Kidney epithelial cell (primary cell): ENCODE measurements around the gene HYCC1. TPM values are rescaled to one million over a fixed set of nuclear protein-coding genes. Genes with fewer than 3 reads are reported as not detected.
"Not testable (repeated sequence)": the region's sequence is repeated elsewhere in the genome, so short reads cannot be mapped to it uniquely, and the experiment has no call there.

Source experiments
- DNase-seq: peaks from one replicate; pipeline ENCODE4 v3.0.0-alpha.2; 2010; ENCODE audit warnings: low read depth
- H3K27me3 ChIP-seq: 2 replicates; pipeline ENCODE4 v1.6.0; 2011; ENCODE audit warnings: low read length; ENCODE audit not compliant: control insufficient read depth, insufficient read depth
- H3K36me3 ChIP-seq: 2 replicates; pipeline ENCODE4 v1.5.1; 2011; ENCODE audit warnings: low read length; ENCODE audit not compliant: control insufficient read depth, insufficient read depth
- H3K4me3 ChIP-seq: 2 replicates; pipeline ENCODE4 v1.5.1; 2011; ENCODE audit warnings: low read depth, mild to moderate bottlenecking, control low read depth, low read length
- total RNA-seq: library from RNA; depleted of rRNA; stranded (reverse); fragments of >200 nt; gene quantifications from 2 replicates; pipeline ENCODE4 v1.2.3, GENCODE V29; 2015
- TF ChIP-seq, protein P1 (sequence below): IDR thresholded peaks from 2 replicates; pipeline ENCODE4 v1.5.1; 2011; ENCODE audit warnings: mild to moderate bottlenecking, moderate library complexity, low read length, control low read depth, inconsistent platforms; ENCODE audit not compliant: insufficient read depth, poor library complexity, severe bottlenecking

Gene HYCC1
- total RNA-seq, 1 donor from 2014 or later = 29.9 TPM

DNA sequence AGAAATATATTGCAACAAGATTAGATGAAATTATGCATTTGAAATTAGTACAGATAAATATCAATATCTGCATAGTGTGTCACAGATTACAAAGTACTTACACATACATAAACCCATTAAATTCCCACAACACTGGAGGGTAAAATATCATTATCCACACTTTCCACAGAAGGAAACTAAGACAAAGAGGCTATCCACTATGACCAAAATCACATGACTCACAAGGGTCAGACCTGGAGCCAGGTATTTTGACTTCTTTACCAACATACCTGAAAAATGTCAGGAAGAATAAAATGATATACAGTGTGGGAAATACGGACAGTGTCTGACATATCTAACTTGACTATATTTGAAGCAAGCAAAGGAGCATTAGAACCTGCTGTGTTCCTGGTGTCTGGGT, 34.1 kb downstream of the HYCC1 start:
- H3K36me3 ChIP-seq = no peaks in the 10 kb centered on the region
- no peak overlapping the region for H3K4me3 ChIP-seq
- no peak for DNase-seq
- TF ChIP-seq, protein P1, sequence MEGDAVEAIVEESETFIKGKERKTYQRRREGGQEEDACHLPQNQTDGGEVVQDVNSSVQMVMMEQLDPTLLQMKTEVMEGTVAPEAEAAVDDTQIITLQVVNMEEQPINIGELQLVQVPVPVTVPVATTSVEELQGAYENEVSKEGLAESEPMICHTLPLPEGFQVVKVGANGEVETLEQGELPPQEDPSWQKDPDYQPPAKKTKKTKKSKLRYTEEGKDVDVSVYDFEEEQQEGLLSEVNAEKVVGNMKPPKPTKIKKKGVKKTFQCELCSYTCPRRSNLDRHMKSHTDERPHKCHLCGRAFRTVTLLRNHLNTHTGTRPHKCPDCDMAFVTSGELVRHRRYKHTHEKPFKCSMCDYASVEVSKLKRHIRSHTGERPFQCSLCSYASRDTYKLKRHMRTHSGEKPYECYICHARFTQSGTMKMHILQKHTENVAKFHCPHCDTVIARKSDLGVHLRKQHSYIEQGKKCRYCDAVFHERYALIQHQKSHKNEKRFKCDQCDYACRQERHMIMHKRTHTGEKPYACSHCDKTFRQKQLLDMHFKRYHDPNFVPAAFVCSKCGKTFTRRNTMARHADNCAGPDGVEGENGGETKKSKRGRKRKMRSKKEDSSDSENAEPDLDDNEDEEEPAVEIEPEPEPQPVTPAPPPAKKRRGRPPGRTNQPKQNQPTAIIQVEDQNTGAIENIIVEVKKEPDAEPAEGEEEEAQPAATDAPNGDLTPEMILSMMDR = no peak
- no peaks in the 10 kb centered on the region for H3K27me3 ChIP-seq

DNA sequence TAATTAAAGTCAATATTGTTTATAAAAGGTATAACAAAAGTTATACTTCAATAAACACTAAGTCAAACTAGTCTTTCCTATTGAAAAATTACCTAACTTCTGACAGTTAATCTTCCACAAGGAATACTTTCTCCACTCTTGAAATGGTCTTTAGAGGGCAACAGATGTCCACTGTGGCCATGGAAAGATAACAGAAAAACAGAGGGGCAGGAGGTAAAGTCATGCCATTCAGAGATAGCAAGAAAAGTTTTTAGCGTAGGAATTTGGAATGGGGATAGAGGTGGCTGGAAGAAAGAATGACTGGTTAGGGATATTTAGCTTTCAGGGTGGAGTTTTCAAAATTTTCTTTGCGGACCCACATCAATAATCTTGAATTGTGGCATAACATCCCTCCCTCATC, 34.7 kb downstream of the HYCC1 start:
- Histone ChIP-seq H3K36me3 (no peaks in the 10 kb centered on the region), H3K4me3 (no peak overlapping the region), H3K27me3 (no peaks in the 10 kb centered on the region)
- TF ChIP-seq, protein P1 = no peak
- no peak for DNase-seq

DNA sequence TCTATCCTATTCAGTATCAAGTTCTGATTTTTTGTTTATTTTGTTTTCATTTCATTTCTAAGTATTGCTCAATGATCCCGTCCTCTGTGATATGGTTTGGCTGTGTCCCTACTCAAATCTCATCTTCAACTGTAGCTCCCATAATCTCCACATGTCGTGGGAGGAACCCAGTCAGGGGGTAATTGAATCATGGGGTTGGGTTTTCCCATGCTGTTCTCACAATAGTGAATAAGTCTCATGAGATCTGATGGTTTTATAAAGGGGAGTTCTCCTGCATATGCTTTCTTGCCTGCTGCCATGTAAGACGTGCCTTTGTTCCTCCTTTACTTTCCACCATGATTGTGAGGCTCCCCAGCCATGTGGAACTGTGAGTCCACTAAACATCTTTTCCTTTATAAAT, 39.3 kb downstream of the HYCC1 start:
- H3K4me3 ChIP-seq, H3K27me3 ChIP-seq, DNase-seq, H3K36me3 ChIP-seq: not testable (repeated sequence)

DNA sequence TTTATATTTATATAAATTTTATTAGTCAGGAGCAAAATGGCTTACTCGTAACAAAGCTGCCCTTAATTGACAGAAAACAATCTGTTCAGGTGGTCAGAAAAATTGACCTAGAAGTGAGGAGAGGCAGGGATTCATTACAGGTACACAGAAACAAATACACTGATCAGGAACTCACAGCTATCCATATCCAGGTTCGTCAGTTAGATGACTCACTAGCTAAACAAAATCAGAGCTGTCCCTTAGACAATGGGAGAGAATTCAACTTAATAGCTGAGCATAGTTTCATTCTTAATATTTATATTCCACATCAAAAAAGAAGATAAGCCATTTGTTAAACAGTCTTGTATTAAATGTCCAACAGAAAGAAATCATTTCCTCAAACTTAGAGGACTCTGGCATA, 41.7 kb downstream of the HYCC1 start:
- no peak for DNase-seq
- TF ChIP-seq, protein P1 = no peak
- H3K27me3 ChIP-seq = no peaks in the 10 kb centered on the region
- no peaks in the 10 kb centered on the region for H3K36me3 ChIP-seq
- H3K4me3 ChIP-seq = no peak overlapping the region

DNA sequence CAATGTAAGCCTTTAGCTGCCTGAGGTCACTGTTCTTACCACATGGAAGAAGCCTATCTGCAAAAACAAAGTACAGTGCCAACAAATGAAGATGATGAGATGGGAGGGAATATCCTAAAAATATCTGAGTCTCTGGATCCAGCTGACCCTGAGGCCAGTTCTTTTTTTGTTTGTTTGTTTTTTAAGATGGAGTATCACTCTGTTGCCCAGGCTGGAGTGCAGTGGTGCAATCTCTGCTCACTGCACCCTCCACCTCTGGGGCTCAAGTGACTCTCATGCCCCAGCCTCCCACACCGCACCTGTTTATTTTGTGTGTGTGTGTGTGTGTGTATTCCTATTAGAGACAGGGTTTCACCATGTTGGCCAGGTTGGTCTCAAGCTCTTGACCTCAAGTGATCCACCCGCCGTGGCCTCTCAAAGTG, 44.9 kb downstream of the HYCC1 start:
- Histone ChIP-seq H3K36me3 (no peaks in the 10 kb centered on the region), H3K27me3 (no peaks in the 10 kb centered on the region), H3K4me3 (no peak overlapping the region)
- TF ChIP-seq, protein P1 = no peak
- DNase-seq = no peak

Other genes starting within 250 kb of the HYCC1 start
- gene TOMM7, start 191.3 kb downstream of the HYCC1 start, total RNA-seq = 85.4 and 90.5 TPM in 2 replicates
- gene KLHL7, start 91.7 kb upstream of the HYCC1 start, total RNA-seq = 36.3 and 54.8 TPM in 2 replicates
- gene NUP42, start 167.9 kb upstream of the HYCC1 start, total RNA-seq = 46.1 and 50.1 TPM in 2 replicates
- gene GPNMB, start 232.6 kb upstream of the HYCC1 start, total RNA-seq = 33.5 and 36.1 TPM in 2 replicates